ENCODE data around the gene ZC3HAV1L. TPM values are rescaled to one million over a fixed set of nuclear protein-coding genes. Genes with fewer than 3 reads are reported as not detected.

ZC3HAV1L gene
- total RNA-seq, 1 experiment from 2014 or later, result 11.8 TPM

- TF ChIP-seq CTCF (IDR thresholded peaks at IDR 0.05 in 2 of 3, conservative IDR thresholded peaks at IDR 0.05 in 1 of 3; ENCODE audit: borderline replicate concordance in 1 of 3, insufficient read depth in 1 of 3, low read depth in 2 of 3, low read length in 2 of 3) (no peak), ZNF274 (IDR thresholded peaks at IDR 0.05; ENCODE audit: low read depth, low read length) (no peak)
These were observed 10.3 kb upstream of the ZC3HAV1L start (continued) for GRCh38 chr7:139046143-139046542.

GRCh38 chr7:139044813-139045794, 9.3 kb upstream of the ZC3HAV1L start:
- H3K4me2 ChIP-seq (ENCODE audit: low read length), result no peak overlapping the region
- no peak overlapping the region for H3K27ac ChIP-seq (ENCODE audit: low read depth, low read length)
- H3K9me3 ChIP-seq (ENCODE audit: control insufficient read depth in 1 of 2, insufficient read depth in 1 of 2, low read depth in 1 of 2, low read length in 2 of 2), result no peaks in the 10 kb centered on the region
- no peaks in the 10 kb centered on the region for H3K79me2 ChIP-seq (ENCODE audit: insufficient read depth, low read length)
- no peaks in the 10 kb centered on the region for H3K4me1 ChIP-seq (ENCODE audit: control insufficient read depth in 1 of 2, insufficient read depth in 2 of 2, low read length in 2 of 2)
- ATAC-seq (no peak), DNase-seq (ENCODE audit: low read depth, low spot score) (no peak)
- no peaks in the 10 kb centered on the region for H4K20me1 ChIP-seq (ENCODE audit: insufficient read depth)
- H3K27me3 ChIP-seq (ENCODE audit: insufficient read depth, low read length), result no peaks in the 10 kb centered on the region
- POLR2A ChIA-PET, result no interaction called here
- BruUV-seq (replicated peaks), result no TSS peak
- no peak overlapping the region for H3K9ac ChIP-seq (ENCODE audit: low read length)
- no peaks in the 10 kb centered on the region for H3K9me2 ChIP-seq (ENCODE audit: insufficient read depth)
- CTCF ChIA-PET, result no interaction called here
- peaks cover 8 to 18% of the 10 kb centered on the region in 2 experiments for H3K36me3 ChIP-seq (ENCODE audit: control insufficient read depth in 1 of 2, insufficient read depth in 2 of 2, low read length in 2 of 2)
- no peak for TF ChIP-seq ELF1 (IDR thresholded peaks at IDR 0.05; ENCODE audit: borderline replicate concordance, low read depth)
- no peak for TF ChIP-seq ATF3 (IDR thresholded peaks at IDR 0.05)
- TF ChIP-seq CBX3 (IDR thresholded peaks at IDR 0.05; ENCODE audit: low read depth), result no peak
- TF ChIP-seq EZH2 (IDR thresholded peaks at IDR 0.05), result no peak
- TF ChIP-seq SP1 (IDR thresholded peaks at IDR 0.05; ENCODE audit: low read depth), result no peak
- TF ChIP-seq EGR1 (IDR thresholded peaks at IDR 0.05; ENCODE audit: low read depth), result no peak
- no peak for TF ChIP-seq CEBPB (IDR thresholded peaks at IDR 0.05; ENCODE audit: low read depth)
- TF ChIP-seq TCF7L2 (IDR thresholded peaks at IDR 0.05; ENCODE audit: borderline replicate concordance, extremely low read depth, insufficient read depth, insufficient read length), result no peak
- no peak for TF ChIP-seq ZFX (IDR thresholded peaks at IDR 0.05)
- TF ChIP-seq MAX (IDR thresholded peaks at IDR 0.05), result no peak
- no peak for TF ChIP-seq ZNF274 (IDR thresholded peaks at IDR 0.05; ENCODE audit: low read depth, low read length)
- no peak for TF ChIP-seq YY1 (IDR thresholded peaks at IDR 0.05; ENCODE audit: extremely low read depth, insufficient replicate concordance, low read depth, low read length)
- TF ChIP-seq JUND (IDR thresholded peaks at IDR 0.05), result no peak
- TF ChIP-seq FOSL1 (IDR thresholded peaks at IDR 0.05; ENCODE audit: low read depth), result no peak
- TF ChIP-seq POLR2A (IDR thresholded peaks at IDR 0.05; ENCODE audit: borderline replicate concordance, extremely low read depth, insufficient read depth, insufficient read length), result no peak
- TF ChIP-seq CTCF (IDR thresholded peaks at IDR 0.05 in 2 of 3, conservative IDR thresholded peaks at IDR 0.05 in 1 of 3; ENCODE audit: borderline replicate concordance in 1 of 3, insufficient read depth in 1 of 3, low read depth in 2 of 3, low read length in 2 of 3), result no peak
- no peak for TF ChIP-seq POLR2AphosphoS5 (IDR thresholded peaks at IDR 0.05; ENCODE audit: low read depth, low read length)
- TF ChIP-seq RAD21 (IDR thresholded peaks at IDR 0.05; ENCODE audit: low read depth), result no peak
- TF ChIP-seq SRF (IDR thresholded peaks at IDR 0.05; ENCODE audit: low read depth), result no peak
- H2AFZ ChIP-seq (ENCODE audit: low read depth, low read length, poor library complexity, severe bottlenecking), result no peak overlapping the region
- no peak overlapping the region for H3K4me3 ChIP-seq (replicated peaks in 1 of 2; ENCODE audit: low read depth in 1 of 2, low read length in 2 of 2)
- intact Hi-C loops (cut with micrococcal nuclease), result no loop called here
- RAD21 ChIA-PET (ENCODE audit: low non-redundant PET in 1 of 2, low total read pairs in 2 of 2, uncharacterized antibody in 2 of 2, unreplicated experiment in 2 of 2), result no interaction called here
